Astrocyte of the cerebellum (primary cell): ENCODE data around the gene SHROOM3.

Experiments
- DNase-seq: peaks from one replicate; pipeline ENCODE4 v3.0.0-alpha.2; 2011; ENCODE audit warnings: low read depth
- H3K4me3 ChIP-seq: 2 replicates; pipeline ENCODE4 v1.5.1; 2011; ENCODE audit warnings: mild to moderate bottlenecking, low read depth, low read length, moderate library complexity
- in situ Hi-C: cut with HindIII; loops from 2 replicates; pipeline ENCODE4 v1.10.0; 2017; ENCODE audit warnings: low sequenced_read_pairs
- TF ChIP-seq, protein P1 (sequence below): IDR thresholded peaks from 2 replicates; pipeline ENCODE4 v1.5.1; 2012; ENCODE audit warnings: low read length, low read depth, moderate library complexity, mild to moderate bottlenecking; ENCODE audit errors: missing control alignments

SHROOM3 gene

DNA sequence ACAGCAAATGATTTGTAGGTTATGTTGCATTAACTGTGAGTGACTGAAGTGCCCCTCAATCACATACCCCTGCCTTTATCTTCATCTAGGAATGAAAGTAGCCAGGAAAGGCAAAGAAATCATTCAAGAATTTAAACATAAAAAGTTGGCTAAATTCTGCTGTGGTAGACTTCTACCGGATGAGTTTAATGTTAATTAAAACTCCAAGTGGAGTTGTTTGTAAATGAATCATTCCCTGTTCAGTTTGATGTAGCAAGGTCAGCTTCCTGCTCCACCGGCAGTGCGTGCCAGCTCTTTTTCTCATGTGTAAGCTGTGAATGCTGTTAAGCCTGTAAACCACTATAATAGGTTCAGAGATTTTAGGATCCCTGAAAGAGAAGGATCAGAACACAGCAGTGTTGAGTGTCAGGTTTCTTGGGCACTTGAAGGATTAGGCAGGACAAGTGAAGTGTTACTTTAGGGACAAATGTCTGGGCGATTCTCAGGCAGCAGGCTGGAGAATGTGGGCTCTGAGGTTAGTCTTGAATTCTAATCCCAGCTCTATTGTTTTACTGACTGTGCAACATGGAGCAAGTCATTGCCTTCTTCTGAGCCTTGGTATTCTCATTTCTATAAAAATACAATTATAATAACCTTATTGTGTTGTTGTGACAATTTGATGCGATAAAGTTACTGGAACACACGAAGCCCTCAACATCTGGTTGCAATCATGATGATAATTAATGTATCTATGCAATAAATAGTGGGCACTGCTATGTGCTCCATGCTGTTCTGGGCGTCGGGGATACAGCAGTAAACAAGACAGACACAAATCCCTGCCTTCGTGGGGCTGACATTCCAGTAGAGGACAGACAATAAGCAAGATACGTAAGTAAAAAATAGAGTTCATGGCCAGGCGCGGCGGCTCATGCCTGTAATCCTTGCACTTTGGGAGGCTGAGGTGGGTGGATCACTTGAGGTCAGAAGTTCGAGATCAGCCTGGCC lies 112.0 kb downstream of the SHROOM3 start:
- in situ Hi-C loops = loop anchor here (25.0 kb wide), 1 partner anchor 415 kb away; no protein-coding TSS in a partner anchor
- no peak overlapping the region for H3K4me3 ChIP-seq
- TF ChIP-seq, protein P1, sequence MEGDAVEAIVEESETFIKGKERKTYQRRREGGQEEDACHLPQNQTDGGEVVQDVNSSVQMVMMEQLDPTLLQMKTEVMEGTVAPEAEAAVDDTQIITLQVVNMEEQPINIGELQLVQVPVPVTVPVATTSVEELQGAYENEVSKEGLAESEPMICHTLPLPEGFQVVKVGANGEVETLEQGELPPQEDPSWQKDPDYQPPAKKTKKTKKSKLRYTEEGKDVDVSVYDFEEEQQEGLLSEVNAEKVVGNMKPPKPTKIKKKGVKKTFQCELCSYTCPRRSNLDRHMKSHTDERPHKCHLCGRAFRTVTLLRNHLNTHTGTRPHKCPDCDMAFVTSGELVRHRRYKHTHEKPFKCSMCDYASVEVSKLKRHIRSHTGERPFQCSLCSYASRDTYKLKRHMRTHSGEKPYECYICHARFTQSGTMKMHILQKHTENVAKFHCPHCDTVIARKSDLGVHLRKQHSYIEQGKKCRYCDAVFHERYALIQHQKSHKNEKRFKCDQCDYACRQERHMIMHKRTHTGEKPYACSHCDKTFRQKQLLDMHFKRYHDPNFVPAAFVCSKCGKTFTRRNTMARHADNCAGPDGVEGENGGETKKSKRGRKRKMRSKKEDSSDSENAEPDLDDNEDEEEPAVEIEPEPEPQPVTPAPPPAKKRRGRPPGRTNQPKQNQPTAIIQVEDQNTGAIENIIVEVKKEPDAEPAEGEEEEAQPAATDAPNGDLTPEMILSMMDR = no peak
- peak; percentile 83 for DNase-seq

DNA sequence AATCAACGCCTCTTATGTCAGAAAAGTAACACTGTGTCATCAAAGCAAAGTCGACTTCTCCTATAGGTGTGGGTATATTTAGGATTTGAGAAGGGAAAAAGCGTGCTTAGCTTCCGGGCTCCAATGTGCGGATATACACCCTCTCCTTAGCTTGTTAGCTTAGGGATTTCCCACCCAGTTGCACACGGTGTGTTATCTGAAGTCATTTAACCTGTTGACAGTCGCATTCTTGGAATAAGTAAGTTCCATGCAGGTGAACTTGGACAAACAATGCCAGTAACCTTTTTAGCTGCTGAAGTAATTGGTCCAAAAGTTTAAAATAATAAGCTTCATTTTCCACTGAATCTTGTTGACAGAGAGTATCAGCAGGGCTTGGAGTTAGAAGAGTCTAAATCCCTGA lies 113.7 kb downstream of the SHROOM3 start:
- H3K4me3 ChIP-seq = no peak overlapping the region
- TF ChIP-seq, protein P1 = no peak
- no peak for DNase-seq
- in situ Hi-C loops = loop anchor here (25.0 kb wide), 1 partner anchor 414 kb away; no protein-coding TSS in a partner anchor

DNA sequence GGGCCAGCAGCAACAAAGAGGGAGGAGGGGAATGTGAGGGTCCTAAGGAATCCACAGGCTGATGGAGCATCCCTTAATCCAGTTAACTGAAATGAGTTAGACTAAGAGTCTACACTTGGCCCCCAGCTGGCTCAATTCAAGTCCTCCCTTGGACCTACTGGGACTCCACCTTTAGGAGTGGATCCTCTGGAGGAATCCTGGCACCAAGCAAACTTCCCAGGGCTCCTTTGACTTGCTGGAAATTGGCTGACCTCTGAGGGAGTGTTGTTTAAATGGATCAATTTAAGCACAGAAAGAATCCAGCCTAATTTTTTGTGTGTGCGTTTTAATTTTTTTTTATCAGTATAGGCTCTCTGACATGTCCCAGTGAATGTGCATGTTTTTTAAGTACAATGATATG lies 114.7 kb downstream of the SHROOM3 start:
- TF ChIP-seq, protein P1 = no peak
- DNase-seq = no peak
- H3K4me3 ChIP-seq = no peak overlapping the region
- in situ Hi-C loops = loop anchor here (25.0 kb wide), 1 partner anchor 413 kb away; no protein-coding TSS in a partner anchor

DNA sequence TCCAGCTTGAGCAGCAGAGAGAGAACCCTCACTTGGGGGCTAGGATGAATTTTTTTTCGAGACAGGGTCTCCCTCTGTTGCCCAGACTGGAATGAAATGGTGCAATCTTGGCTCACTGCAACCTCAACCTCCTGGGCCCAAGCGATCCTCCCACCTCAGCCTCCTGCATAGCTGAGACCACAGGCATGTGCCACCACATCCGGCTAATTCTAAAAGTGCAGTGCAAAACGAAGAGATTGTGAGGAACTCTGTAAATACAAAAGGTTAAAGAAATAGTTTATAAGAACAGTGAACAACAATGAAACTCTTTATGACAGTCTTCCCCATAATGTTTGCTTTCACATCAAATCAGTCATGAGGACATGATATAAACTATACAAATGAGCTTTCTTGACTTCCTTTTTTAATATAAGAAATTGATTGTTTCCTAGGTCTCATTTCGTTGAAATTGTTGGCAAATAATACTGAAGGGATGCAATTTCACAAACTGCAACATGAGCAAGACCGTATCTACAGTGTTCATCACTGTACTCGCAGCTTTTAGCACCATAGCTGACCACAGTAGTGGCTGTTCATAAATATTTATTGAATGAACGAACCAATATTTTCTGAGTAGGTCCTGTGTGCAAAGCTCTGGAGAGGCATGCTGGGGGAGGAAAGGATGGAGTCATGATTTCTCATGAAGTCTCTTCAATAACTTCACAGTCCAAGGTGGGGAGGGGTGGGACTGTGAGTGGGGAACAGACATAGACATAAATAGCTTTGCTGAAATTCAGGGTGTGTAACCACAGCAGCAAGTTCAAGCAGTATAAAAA lies 116.1 kb downstream of the SHROOM3 start:
- no peak for DNase-seq
- H3K4me3 ChIP-seq = no peak overlapping the region
- TF ChIP-seq, protein P1 = no peak
- in situ Hi-C loops = no loop called here

DNA sequence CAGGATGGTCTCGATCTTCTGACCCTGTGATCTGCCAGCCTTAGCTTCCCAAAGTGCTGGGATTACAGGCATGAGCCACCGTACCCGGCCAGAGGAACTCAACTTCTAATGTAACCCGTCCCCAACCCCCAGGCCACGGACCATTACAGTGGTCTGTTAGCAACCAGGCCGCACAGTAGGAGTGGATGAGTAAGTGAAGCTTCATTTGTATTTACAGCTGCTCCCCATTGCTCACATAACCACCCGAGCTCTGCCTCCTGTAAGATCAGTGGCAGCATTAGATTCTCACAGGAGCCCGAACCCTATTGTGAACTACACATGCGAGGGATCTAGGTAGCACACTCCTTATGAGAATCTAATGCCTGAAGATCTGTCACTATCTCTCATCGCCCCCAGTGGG lies 119.6 kb downstream of the SHROOM3 start:
- TF ChIP-seq, protein P1 = no peak
- no peak for DNase-seq
- in situ Hi-C loops = no loop called here
- no peak overlapping the region for H3K4me3 ChIP-seq

DNA sequence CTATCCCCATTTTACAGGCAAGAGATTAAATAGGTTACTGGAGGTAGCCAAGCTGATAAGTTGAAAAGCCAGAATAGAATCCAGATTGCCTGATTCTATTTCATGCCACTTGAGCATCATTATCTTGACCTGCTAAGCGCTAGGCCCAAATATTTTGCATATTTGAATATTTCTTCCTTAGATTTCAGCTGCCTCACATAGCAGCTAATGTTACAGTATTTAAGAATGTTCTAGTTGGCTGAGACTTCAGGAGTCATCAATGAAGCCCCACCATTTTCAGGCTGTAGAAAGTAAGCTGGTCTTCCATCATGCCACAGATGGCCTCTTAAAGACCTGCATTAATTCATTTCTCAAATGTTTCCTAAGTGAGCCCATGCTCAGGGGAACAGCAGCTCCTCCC lies 121.4 kb downstream of the SHROOM3 start:
- in situ Hi-C loops = no loop called here
- DNase-seq = no peak
- TF ChIP-seq, protein P1 = no peak
- no peak overlapping the region for H3K4me3 ChIP-seq
